Neural progenitor cell (in vitro differentiated cells): ENCODE results near the gene JPH2. TPM values are rescaled to one million over a fixed set of nuclear protein-coding genes. Genes with fewer than 3 reads are reported as not detected.

Experiments
- DNase-seq: peaks from one replicate; pipeline ENCODE4 v3.0.0-alpha.2; 2016; ENCODE audit warnings: low spot score
- H2AFZ ChIP-seq: fragments of 200-600 bp; sonication (generic); replicated peaks from 2 replicates; pipeline ENCODE4 v1.6.1; 2016; ENCODE audit warnings: antibody characterized with exemption
- H3F3A ChIP-seq: fragments of 200-600 bp; sonication (generic); 2 replicates; pipeline ENCODE4 v1.6.1; 2016; ENCODE audit warnings: antibody characterized with exemption, low read depth
- H3K27ac ChIP-seq: fragments of 200-600 bp; sonication (generic); 2 replicates; pipeline ENCODE4 v1.5.1; 2016; ENCODE audit warnings: mild to moderate bottlenecking
- H3K27me3 ChIP-seq: fragments of 200-600 bp; sonication (generic); 2 replicates; pipeline ENCODE4 v1.6.1; 2016; ENCODE audit warnings: mild to moderate bottlenecking, moderate library complexity
- H3K36me3 ChIP-seq: fragments of 200-600 bp; sonication (generic); 2 replicates; pipeline ENCODE4 v1.5.1; 2016
- H3K4me1 ChIP-seq: fragments of 200-600 bp; sonication (generic); 2 replicates; pipeline ENCODE4 v1.6.1; 2016; ENCODE audit warnings: mixed run types
- H3K4me2 ChIP-seq: fragments of 200-600 bp; sonication (generic); 2 replicates; pipeline ENCODE4 v1.6.1; 2016
- H3K4me3 ChIP-seq: fragments of 200-600 bp; sonication (generic); 2 replicates; pipeline ENCODE4 v1.5.1; 2016
- H3K79me2 ChIP-seq: fragments of 200-600 bp; sonication (generic); 2 replicates; pipeline ENCODE4 v1.6.1; 2016; ENCODE audit warnings: low read depth
- H3K9ac ChIP-seq: fragments of 200-600 bp; sonication (generic); 2 replicates; pipeline ENCODE4 v1.6.1; 2016
- H3K9me3 ChIP-seq: fragments of 200-600 bp; sonication (generic); 2 replicates; pipeline ENCODE4 v1.5.1; 2016; ENCODE audit warnings: low read depth
- H4K20me1 ChIP-seq: fragments of 200-600 bp; sonication (generic); 2 replicates; pipeline ENCODE4 v1.6.1; 2016; ENCODE audit warnings: low read depth
- H3K27ac Mint-ChIP-seq: 3 replicates; pipeline ENCODE4 v1.8.0; 2021; ENCODE audit warnings: mixed read lengths
- H3K27me3 Mint-ChIP-seq: 2 replicates; pipeline ENCODE4 v1.8.0; 2022; ENCODE audit warnings: low read depth, mild to moderate bottlenecking, inconsistent platforms, moderate library complexity, mixed read lengths; ENCODE audit not compliant: insufficient read depth
- H3K36me3 Mint-ChIP-seq: 3 replicates; pipeline ENCODE4 v1.8.0; 2021; ENCODE audit warnings: mixed read lengths
- H3K4me1 Mint-ChIP-seq: 3 replicates; pipeline ENCODE4 v1.8.0; 2021; ENCODE audit warnings: mixed read lengths
- H3K4me3 Mint-ChIP-seq: 3 replicates; pipeline ENCODE4 v1.8.0; 2021; ENCODE audit warnings: mild to moderate bottlenecking, moderate library complexity, mixed read lengths
- H3K9me3 Mint-ChIP-seq: 3 replicates; pipeline ENCODE4 v1.8.0; 2020; ENCODE audit warnings: mixed read lengths
- EZH2 ChIP-seq: fragments of 200-600 bp; sonication (generic); IDR thresholded peaks from 2 replicates; pipeline ENCODE4 v1.6.1; 2017; ENCODE audit warnings: antibody characterized with exemption, mild to moderate bottlenecking, moderate library complexity
- EZH2phosphoT487 ChIP-seq: fragments of 200-600 bp; sonication (generic); IDR thresholded peaks from 2 replicates; pipeline ENCODE4 v1.6.1; 2017; ENCODE audit warnings: antibody characterized with exemption
- total RNA-seq: library from RNA; depleted of rRNA; stranded (reverse); fragments of >200 nt; gene quantifications from 2 replicates; pipeline ENCODE4 v1.2.3, GENCODE V29; 2015; ENCODE audit warnings: low replicate concordance
- TF ChIP-seq, protein P1 (sequence below): fragments of 200-600 bp; sonication (generic); IDR thresholded peaks from 2 replicates; pipeline ENCODE4 v1.5.1; 2017; ENCODE audit warnings: antibody characterized with exemption, mild to moderate bottlenecking

JPH2 gene
- total RNA-seq, 1 donor from 2014 or later: not detected

- no peak overlapping the region for H3K9ac ChIP-seq
- no peaks in the 10 kb centered on the region for H3K36me3 Mint-ChIP-seq
- no peaks in the 10 kb centered on the region for H3K4me1 ChIP-seq
- no peaks in the 10 kb centered on the region for H3K36me3 ChIP-seq
- no peaks in the 10 kb centered on the region for H3F3A ChIP-seq
- H3K27me3 Mint-ChIP-seq: peaks cover 4% of the 10 kb centered on the region
- H3K4me3 ChIP-seq: no peak overlapping the region
- no peaks in the 10 kb centered on the region for H3K9me3 ChIP-seq
- no peak for TF ChIP-seq EZH2
- no peak for TF ChIP-seq EZH2phosphoT487
- TF ChIP-seq, protein P1, sequence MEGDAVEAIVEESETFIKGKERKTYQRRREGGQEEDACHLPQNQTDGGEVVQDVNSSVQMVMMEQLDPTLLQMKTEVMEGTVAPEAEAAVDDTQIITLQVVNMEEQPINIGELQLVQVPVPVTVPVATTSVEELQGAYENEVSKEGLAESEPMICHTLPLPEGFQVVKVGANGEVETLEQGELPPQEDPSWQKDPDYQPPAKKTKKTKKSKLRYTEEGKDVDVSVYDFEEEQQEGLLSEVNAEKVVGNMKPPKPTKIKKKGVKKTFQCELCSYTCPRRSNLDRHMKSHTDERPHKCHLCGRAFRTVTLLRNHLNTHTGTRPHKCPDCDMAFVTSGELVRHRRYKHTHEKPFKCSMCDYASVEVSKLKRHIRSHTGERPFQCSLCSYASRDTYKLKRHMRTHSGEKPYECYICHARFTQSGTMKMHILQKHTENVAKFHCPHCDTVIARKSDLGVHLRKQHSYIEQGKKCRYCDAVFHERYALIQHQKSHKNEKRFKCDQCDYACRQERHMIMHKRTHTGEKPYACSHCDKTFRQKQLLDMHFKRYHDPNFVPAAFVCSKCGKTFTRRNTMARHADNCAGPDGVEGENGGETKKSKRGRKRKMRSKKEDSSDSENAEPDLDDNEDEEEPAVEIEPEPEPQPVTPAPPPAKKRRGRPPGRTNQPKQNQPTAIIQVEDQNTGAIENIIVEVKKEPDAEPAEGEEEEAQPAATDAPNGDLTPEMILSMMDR: no peak
- DNase-seq: no peak
- H3K4me3 Mint-ChIP-seq: no peak overlapping the region
- no peaks in the 10 kb centered on the region for H3K9me3 Mint-ChIP-seq
- H2AFZ ChIP-seq: peak overlapping the region; percentile 87
- H3K4me1 Mint-ChIP-seq: peaks cover 2% of the 10 kb centered on the region
- H3K4me2 ChIP-seq: no peak overlapping the region
- H4K20me1 ChIP-seq: no peaks in the 10 kb centered on the region
- no peak overlapping the region for H3K27ac ChIP-seq
- no peaks in the 10 kb centered on the region for H3K79me2 ChIP-seq
- H3K27ac Mint-ChIP-seq: no peak overlapping the region
- H3K27me3 ChIP-seq: no peaks in the 10 kb centered on the region
Observed at GRCh38 chr20:44123251-44123650, 63.7 kb downstream of the JPH2 start.

DNA sequence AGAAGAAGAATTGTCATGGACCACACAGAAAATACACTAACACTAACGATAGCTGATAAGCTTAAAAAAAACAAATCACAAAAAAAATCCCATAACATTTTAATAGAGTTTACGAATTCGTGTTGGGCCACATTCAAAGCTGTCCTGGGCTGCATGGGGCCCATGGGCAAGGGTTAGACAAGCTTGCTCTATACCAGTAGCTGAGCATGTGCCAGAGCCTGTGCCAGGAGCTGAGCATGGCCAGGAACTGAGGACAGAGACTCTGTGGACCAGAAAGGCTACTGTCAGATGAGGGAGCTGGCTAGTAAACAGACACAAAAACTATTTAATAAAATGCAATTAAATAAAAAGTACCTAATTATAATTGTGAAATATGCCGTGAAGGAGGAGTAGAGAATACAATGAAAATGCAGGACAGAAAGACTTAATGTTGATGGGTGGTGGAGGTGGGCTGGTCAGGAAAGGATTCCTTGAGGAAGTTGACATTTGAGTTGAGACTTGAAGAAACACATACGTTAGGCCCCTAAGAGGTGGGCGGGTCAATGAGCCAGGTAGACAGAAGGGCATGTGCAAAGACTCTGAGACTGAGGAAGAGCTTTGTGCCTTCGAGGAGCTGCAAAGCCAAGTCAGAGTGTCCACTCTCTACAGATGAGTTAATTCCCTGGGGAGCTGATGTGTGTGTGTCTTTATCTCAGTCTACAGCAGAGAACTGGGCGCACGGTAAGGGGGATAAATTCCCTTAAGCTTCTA is 66.1 kb downstream of the JPH2 start:
- TF ChIP-seq EZH2phosphoT487: no peak
- TF ChIP-seq EZH2: no peak
- TF ChIP-seq, protein P1: no peak
- H3K27me3 ChIP-seq: no peaks in the 10 kb centered on the region
- H2AFZ ChIP-seq: no peak overlapping the region
- Mint-ChIP-seq H3K9me3 (no peaks in the 10 kb centered on the region), H3K4me3 (no peak overlapping the region), H3K27me3 (peaks cover 10% of the 10 kb centered on the region), H3K4me1 (peaks cover 9% of the 10 kb centered on the region), H3K36me3 (no peaks in the 10 kb centered on the region), H3K27ac (no peak overlapping the region)
- no peaks in the 10 kb centered on the region for H3F3A ChIP-seq
- H3K9ac ChIP-seq: no peak overlapping the region
- H3K79me2 ChIP-seq: no peaks in the 10 kb centered on the region
- H3K36me3 ChIP-seq: no peaks in the 10 kb centered on the region
- no peak overlapping the region for H3K4me2 ChIP-seq
- no peak overlapping the region for H3K27ac ChIP-seq
- H3K4me3 ChIP-seq: no peak overlapping the region
- H3K4me1 ChIP-seq: no peaks in the 10 kb centered on the region
- H4K20me1 ChIP-seq: no peaks in the 10 kb centered on the region
- no peak for DNase-seq
- no peaks in the 10 kb centered on the region for H3K9me3 ChIP-seq

DNA sequence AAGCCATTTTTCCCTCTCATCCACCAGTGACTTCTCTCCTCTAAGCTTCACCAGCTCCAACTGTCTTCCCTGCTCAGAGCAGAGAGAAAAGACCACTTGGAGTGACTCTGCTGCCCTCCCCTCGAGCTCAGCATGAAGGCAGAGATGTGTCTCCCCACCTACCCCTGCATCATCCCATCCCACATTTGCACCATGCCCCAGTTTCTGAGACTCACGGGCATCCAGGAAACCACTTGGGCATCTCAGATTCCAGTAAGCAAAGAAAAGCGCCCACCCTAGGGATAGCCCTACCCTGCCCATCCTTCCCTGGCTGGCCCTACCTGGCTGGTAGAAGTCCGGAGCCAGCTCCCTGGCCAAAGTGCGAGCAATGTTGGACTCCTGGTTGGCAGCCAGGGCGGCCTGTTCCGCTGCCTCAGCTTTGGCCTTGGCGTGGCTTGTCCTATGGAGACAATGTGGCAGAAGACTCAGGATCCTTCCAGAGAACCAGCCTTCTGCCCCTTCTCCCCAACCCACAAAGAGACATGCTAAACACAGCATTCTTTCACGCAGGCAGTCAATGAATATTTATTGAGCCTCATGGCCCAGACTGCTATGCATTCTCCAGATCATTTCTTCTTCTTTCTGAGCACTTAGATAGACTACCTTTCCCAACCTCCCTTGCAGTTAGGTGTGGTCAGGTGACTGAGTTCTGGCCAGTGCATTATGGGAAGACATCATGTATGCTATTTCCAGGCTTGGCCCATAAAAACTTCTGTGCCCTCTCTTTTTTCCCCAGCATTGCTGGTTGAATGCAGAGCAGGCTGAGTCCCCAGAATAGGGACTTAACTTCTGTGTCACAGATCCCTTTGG is 68.6 kb downstream of the JPH2 start:
- Histone ChIP-seq H3F3A (no peaks in the 10 kb centered on the region), H3K27ac (no peak overlapping the region), H3K4me3 (no peak overlapping the region), H3K4me2 (no peak overlapping the region), H3K36me3 (no peaks in the 10 kb centered on the region), H4K20me1 (no peaks in the 10 kb centered on the region), H3K79me2 (no peaks in the 10 kb centered on the region), H3K9ac (no peak overlapping the region), H3K9me3 (no peaks in the 10 kb centered on the region), H3K4me1 (no peaks in the 10 kb centered on the region), H3K27me3 (no peaks in the 10 kb centered on the region), H2AFZ (no peak overlapping the region)
- Mint-ChIP-seq H3K4me3 (peak overlapping the region; percentile 59), H3K9me3 (no peaks in the 10 kb centered on the region), H3K27me3 (peaks cover 11% of the 10 kb centered on the region), H3K36me3 (no peaks in the 10 kb centered on the region), H3K4me1 (peaks cover 9% of the 10 kb centered on the region), H3K27ac (no peak overlapping the region)
- no peak for DNase-seq
- TF ChIP-seq EZH2phosphoT487 (no peak), EZH2 (no peak)
- TF ChIP-seq, protein P1: no peak
